ENCODE results near the gene LPAR6. TPM values are rescaled to one million over a fixed set of nuclear protein-coding genes. Genes with fewer than 3 reads are reported as not detected.
"Not testable (repeated sequence)": the region's sequence is repeated elsewhere in the genome, so short reads cannot be mapped to it uniquely, and the experiment has no call there.

LPAR6 gene
- total and polyA plus RNA-seq, 2 of the 13 experiments (the other 11 are each of a cell fraction or from before 2014, with no cell fraction given): 24.4 to 149 TPM

GRCh38 chr13:48422003-48422402 is 9.1 kb upstream of the LPAR6 start:
- intact Hi-C loops (cut with micrococcal nuclease; ENCODE audit: unreplicated experiment); H3K79me2 ChIP-seq (ENCODE audit: insufficient read depth, low read length); H4K20me1 ChIP-seq (ENCODE audit: insufficient read depth, low read length); FAIRE-seq; H3K4me1 ChIP-seq (ENCODE audit: insufficient read depth, low read length); in situ Hi-C loops (cut with HindIII; ENCODE audit: extremely low pct_ligation_motif_present, low pct_unique_long_range_greater_than_20kb); ATAC-seq; H3K36me3 ChIP-seq (replicated peaks in 1 of 2; ENCODE audit: control insufficient read depth in 1 of 2, insufficient read depth in 2 of 2, low read length in 2 of 2); POLR2A ChIA-PET; CTCF ChIA-PET (ENCODE audit: low intra/inter-chr PET ratio, low total read pairs); H2AFZ ChIP-seq (ENCODE audit: low read length); BruUV-seq (replicated peaks); H3K27ac ChIP-seq (ENCODE audit: extremely low read length, insufficient read depth, low read length); H3K4me2 ChIP-seq (ENCODE audit: low read depth, low read length); H3K27me3 ChIP-seq (ENCODE audit: control insufficient read depth in 1 of 2, insufficient read depth in 2 of 2, low read length in 2 of 2); H3K9ac ChIP-seq (ENCODE audit: insufficient read depth, low read depth, low read length); H3K4me3 ChIP-seq (replicated peaks in 1 of 3; ENCODE audit: insufficient read depth in 1 of 3, low read depth in 2 of 3, low read length in 3 of 3); DNase-seq (ENCODE audit: low spot score): not testable (repeated sequence)
- 100% methylated on average over 5 of the region's 5 CpGs for WGBS (ENCODE audit: low lambda C conversion rate)
- H3K9me3 ChIP-seq (ENCODE audit: low read length): peaks cover 17% of the 10 kb centered on the region; the same call in 1 of the 2 replicates

- WGBS (ENCODE audit: low lambda C conversion rate): 89% methylated on average over 2 of the region's 2 CpGs
- Histone ChIP-seq H3K9ac (ENCODE audit: insufficient read depth, low read depth, low read length) (no peak overlapping the region), H3K4me1 (ENCODE audit: insufficient read depth, low read length) (peaks cover 16% of the 10 kb centered on the region), H3K4me2 (ENCODE audit: low read depth, low read length) (no peak overlapping the region), H3K79me2 (ENCODE audit: insufficient read depth, low read length) (peaks cover 27% of the 10 kb centered on the region), H4K20me1 (ENCODE audit: insufficient read depth, low read length) (peaks cover 8% of the 10 kb centered on the region), H3K36me3 (replicated peaks in 1 of 2; ENCODE audit: control insufficient read depth in 1 of 2, insufficient read depth in 2 of 2, low read length in 2 of 2) (peaks cover 0 to 4% of the 10 kb centered on the region in 2 experiments; a peak in 1 of 5 replicates), H3K4me3 (replicated peaks in 1 of 3; ENCODE audit: insufficient read depth in 1 of 3, low read depth in 2 of 3, low read length in 3 of 3) (no peak overlapping the region), H3K27me3 (ENCODE audit: control insufficient read depth in 1 of 2, insufficient read depth in 2 of 2, low read length in 2 of 2) (no peaks in the 10 kb centered on the region; a peak in 1 of 5 replicates), H3K27ac (ENCODE audit: extremely low read length, insufficient read depth, low read length) (no peak overlapping the region), H2AFZ (ENCODE audit: low read length) (no peak overlapping the region), H3K9me3 (ENCODE audit: low read length) (peaks cover 14% of the 10 kb centered on the region; the same call in 1 of the 2 replicates)
- no peak for DNase-seq (ENCODE audit: low spot score)
- TF ChIP-seq NR2C2 (CRISPR knock-in tag; IDR thresholded peaks at IDR 0.05; ENCODE audit: borderline replicate concordance) (no peak), SMAD9 (CRISPR knock-in tag; IDR thresholded peaks at IDR 0.05) (no peak), SCMH1 (CRISPR knock-in tag; IDR thresholded peaks at IDR 0.05; ENCODE audit: borderline replicate concordance) (no peak), DDIT3 (CRISPR knock-in tag; IDR thresholded peaks at IDR 0.05) (no peak), CBFB (CRISPR knock-in tag; IDR thresholded peaks at IDR 0.05) (no peak), MIER3 (CRISPR knock-in tag; IDR thresholded peaks at IDR 0.05; ENCODE audit: borderline replicate concordance) (no peak), TEAD3 (CRISPR knock-in tag; optimal IDR thresholded peaks at IDR 0.05; ENCODE audit: borderline replicate concordance) (no peak)
- FAIRE-seq: no peak
- ChIA-PET POLR2A (no interaction called here), CTCF (ENCODE audit: low intra/inter-chr PET ratio, low total read pairs) (no interaction called here)
- in situ Hi-C loops (cut with HindIII; ENCODE audit: extremely low pct_ligation_motif_present, low pct_unique_long_range_greater_than_20kb): no loop called here
- intact Hi-C loops (cut with micrococcal nuclease; ENCODE audit: unreplicated experiment): no loop called here
- BruUV-seq (replicated peaks): no TSS peak
- no peak for ATAC-seq
Observed at GRCh38 chr13:48415516-48415915, 2.6 kb upstream of the LPAR6 start.

Data from HepG2 (cell line).